Caco-2 (cell line): ENCODE results near the gene WIF1. TPM values are rescaled to one million over a fixed set of nuclear protein-coding genes. Genes with fewer than 3 reads are reported as not detected.

Experiments
- BruUV-seq: library from RNA; stranded (reverse); fragments of 400-500 nt; replicated peaks from 2 replicates; lab custom pipeline; 2021; lab: Mats Ljungman, UMichigan
- CTCF ChIA-PET: fragments of 300-600 bp; sonication (Branson Sonifier 250); formaldehyde crosslinking; loops from one replicate; lab custom pipeline; 2022; ENCODE audit warnings: antibody characterized with exemption; lab: Charles Lee
- POLR2A ChIA-PET: fragments of 300-600 bp; sonication (Branson Sonifier 250); formaldehyde crosslinking; loops from one replicate; lab custom pipeline; 2022; ENCODE audit warnings: antibody characterized with exemption; lab: Charles Lee
- DNase-seq, 2 experiments: peaks; one replicate each; pipeline versions ENCODE4 v3.0.0 to v3.0.0-alpha.2; 2020 to 2022
- H3K27me3 ChIP-seq: replicated peaks from 2 replicates; pipeline ENCODE4 v1.6.0; 2011; ENCODE audit warnings: low read length; ENCODE audit not compliant: control insufficient read depth, insufficient read depth
- H3K36me3 ChIP-seq: 2 replicates; pipeline ENCODE4 v1.5.1; 2011; ENCODE audit warnings: low read length; ENCODE audit not compliant: control insufficient read depth, insufficient read depth
- H3K4me1 ChIP-seq: fragments of 250-450 bp; sonication (Bioruptor Pico); 2 replicates; pipeline ENCODE4 v1.5.1; 2020; ENCODE audit warnings: mild to moderate bottlenecking
- H3K4me3 ChIP-seq: 2 replicates; pipeline ENCODE4 v1.5.1; 2011; ENCODE audit warnings: low read depth, mild to moderate bottlenecking, control low read depth, low read length
- H3K9me3 ChIP-seq: fragments of 250-450 bp; sonication (Bioruptor Pico); 2 replicates; pipeline ENCODE4 v1.5.1; 2020; ENCODE audit warnings: mild to moderate bottlenecking, moderate library complexity
- H3K27ac Mint-ChIP-seq: one replicate; pipeline ENCODE4 v1.8.0; 2022; ENCODE audit warnings: mixed read lengths; ENCODE audit not compliant: unreplicated experiment
- H3K27me3 Mint-ChIP-seq: one replicate; pipeline ENCODE4 v1.8.0; 2022; ENCODE audit warnings: mixed read lengths; ENCODE audit not compliant: insufficient read depth, unreplicated experiment
- H3K36me3 Mint-ChIP-seq: one replicate; pipeline ENCODE4 v1.8.0; 2022; ENCODE audit warnings: mild to moderate bottlenecking, mixed read lengths; ENCODE audit not compliant: insufficient read depth, unreplicated experiment
- H3K4me1 Mint-ChIP-seq: one replicate; pipeline ENCODE4 v1.8.0; 2022; ENCODE audit warnings: low read depth, mixed read lengths; ENCODE audit not compliant: unreplicated experiment
- H3K4me3 Mint-ChIP-seq: one replicate; pipeline ENCODE4 v1.8.0; 2022; ENCODE audit warnings: mild to moderate bottlenecking, moderate library complexity, mixed read lengths; ENCODE audit not compliant: unreplicated experiment
- H3K9me3 Mint-ChIP-seq: one replicate; pipeline ENCODE4 v1.8.0; 2022; ENCODE audit warnings: mixed read lengths; ENCODE audit not compliant: unreplicated experiment
- intact Hi-C: fragments of 100-400 bp; cut with micrococcal nuclease; formaldehyde crosslinking; loops from one replicate; pipeline ENCODE4 v1.10.0; 2022; ENCODE audit not compliant: unreplicated experiment
- total RNA-seq: library from RNA; stranded (reverse); gene quantifications from 2 replicates; pipeline ENCODE4 v1.2.3, GENCODE V29; 2022
- TF ChIP-seq, protein P1 (sequence below), 2 experiments: fragments of 200-600 bp in 1 of 2; IDR thresholded peaks; 1 replicate in 1 of 2; 2 replicates in 1 of 2; pipeline versions ENCODE4 v1.5.1 to v1.8.0; 2011 to 2022; ENCODE audit warnings: antibody characterized with exemption in 1 of 2, control low read depth in 1 of 2, inconsistent platforms in 1 of 2, low read depth in 1 of 2, low read length in 1 of 2, mild to moderate bottlenecking in 1 of 2, moderate library complexity in 1 of 2; ENCODE audit not compliant: insufficient read depth in 1 of 2, severe bottlenecking in 1 of 2, unreplicated experiment in 1 of 2

Gene WIF1
- total RNA-seq, 1 experiment from 2014 or later, result not detected

DNA sequence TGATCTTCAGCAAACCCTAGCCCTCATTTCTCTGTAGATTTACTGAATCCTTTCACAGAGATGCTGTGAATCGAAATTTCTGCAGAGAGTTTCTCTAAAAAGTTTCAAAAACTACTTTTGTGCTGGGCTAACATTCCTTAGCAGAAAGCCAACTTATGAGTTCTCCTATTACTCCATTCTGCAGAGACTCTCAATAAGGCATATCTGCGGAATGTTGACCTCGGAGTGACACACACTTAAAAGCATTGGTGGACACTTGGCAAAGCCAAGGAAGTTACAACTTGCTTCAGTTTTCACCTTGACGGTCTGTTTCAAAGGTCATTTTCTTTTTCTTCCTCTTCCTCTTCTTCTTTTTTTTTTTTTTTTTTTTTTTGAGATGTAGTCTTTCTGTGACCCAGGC lies 75.8 kb downstream of the WIF1 start:
- no peaks in the 10 kb centered on the region for H3K9me3 Mint-ChIP-seq
- H3K4me1 ChIP-seq, result no peaks in the 10 kb centered on the region
- BruUV-seq, result no TSS peak
- TF ChIP-seq, protein P1, sequence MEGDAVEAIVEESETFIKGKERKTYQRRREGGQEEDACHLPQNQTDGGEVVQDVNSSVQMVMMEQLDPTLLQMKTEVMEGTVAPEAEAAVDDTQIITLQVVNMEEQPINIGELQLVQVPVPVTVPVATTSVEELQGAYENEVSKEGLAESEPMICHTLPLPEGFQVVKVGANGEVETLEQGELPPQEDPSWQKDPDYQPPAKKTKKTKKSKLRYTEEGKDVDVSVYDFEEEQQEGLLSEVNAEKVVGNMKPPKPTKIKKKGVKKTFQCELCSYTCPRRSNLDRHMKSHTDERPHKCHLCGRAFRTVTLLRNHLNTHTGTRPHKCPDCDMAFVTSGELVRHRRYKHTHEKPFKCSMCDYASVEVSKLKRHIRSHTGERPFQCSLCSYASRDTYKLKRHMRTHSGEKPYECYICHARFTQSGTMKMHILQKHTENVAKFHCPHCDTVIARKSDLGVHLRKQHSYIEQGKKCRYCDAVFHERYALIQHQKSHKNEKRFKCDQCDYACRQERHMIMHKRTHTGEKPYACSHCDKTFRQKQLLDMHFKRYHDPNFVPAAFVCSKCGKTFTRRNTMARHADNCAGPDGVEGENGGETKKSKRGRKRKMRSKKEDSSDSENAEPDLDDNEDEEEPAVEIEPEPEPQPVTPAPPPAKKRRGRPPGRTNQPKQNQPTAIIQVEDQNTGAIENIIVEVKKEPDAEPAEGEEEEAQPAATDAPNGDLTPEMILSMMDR (IDR thresholded peaks at IDR 0.05; ENCODE audit: insufficient read depth in 1 of 2, low read depth in 1 of 2, low read length in 1 of 2, severe bottlenecking in 1 of 2, unreplicated experiment in 1 of 2), result no peak
- H3K27me3 ChIP-seq, result no peaks in the 10 kb centered on the region
- no peak for DNase-seq
- H3K36me3 Mint-ChIP-seq, result no peaks in the 10 kb centered on the region
- intact Hi-C loops, result no loop called here
- H3K9me3 ChIP-seq, result no peaks in the 10 kb centered on the region
- H3K36me3 ChIP-seq, result no peaks in the 10 kb centered on the region
- ChIA-PET CTCF (no interaction called here), POLR2A (no interaction called here)
- no peaks in the 10 kb centered on the region for H3K4me1 Mint-ChIP-seq
- no peak overlapping the region for H3K4me3 Mint-ChIP-seq
- H3K27ac Mint-ChIP-seq, result no peak overlapping the region
- H3K27me3 Mint-ChIP-seq, result no peaks in the 10 kb centered on the region
- no peak overlapping the region for H3K4me3 ChIP-seq

DNA sequence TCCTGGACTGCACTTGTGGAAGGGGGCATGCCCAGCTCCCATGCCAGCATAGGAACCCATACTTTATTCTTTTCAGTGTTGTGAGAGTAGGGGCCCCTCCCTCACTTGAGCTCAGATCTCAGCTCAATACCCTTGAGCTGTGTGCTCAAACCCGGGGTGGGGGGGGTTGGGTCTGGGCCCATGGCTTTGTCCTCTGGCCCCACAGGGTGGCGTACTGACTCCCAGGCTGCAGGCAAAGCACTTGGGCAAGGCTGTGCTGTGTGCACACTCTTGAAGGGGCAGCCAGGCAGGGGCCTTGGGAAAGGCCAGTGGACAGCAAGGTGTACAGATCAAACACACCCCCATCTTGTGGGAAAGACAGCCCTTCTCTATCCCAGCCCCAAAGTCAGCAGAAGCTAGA lies 81.8 kb downstream of the WIF1 start:
- Histone ChIP-seq H3K9me3 (no peaks in the 10 kb centered on the region), H3K4me3 (no peak overlapping the region), H3K27me3 (no peaks in the 10 kb centered on the region), H3K4me1 (no peaks in the 10 kb centered on the region), H3K36me3 (no peaks in the 10 kb centered on the region)
- H3K9me3 Mint-ChIP-seq, result peaks cover 12% of the 10 kb centered on the region
- no peaks in the 10 kb centered on the region for H3K27me3 Mint-ChIP-seq
- intact Hi-C loops, result no loop called here
- ChIA-PET CTCF (interaction anchor here (0.6 kb wide), 1 partner anchor 116 kb away, joined by 3 read pairs; no protein-coding TSS in a partner anchor), POLR2A (no interaction called here)
- no peak overlapping the region for H3K27ac Mint-ChIP-seq
- no peak for DNase-seq
- TF ChIP-seq, protein P1 (IDR thresholded peaks at IDR 0.05; ENCODE audit: insufficient read depth in 1 of 2, low read depth in 1 of 2, low read length in 1 of 2, severe bottlenecking in 1 of 2, unreplicated experiment in 1 of 2), result no peak
- no peaks in the 10 kb centered on the region for H3K4me1 Mint-ChIP-seq
- no TSS peak for BruUV-seq
- no peaks in the 10 kb centered on the region for H3K36me3 Mint-ChIP-seq
- no peak overlapping the region for H3K4me3 Mint-ChIP-seq

DNA sequence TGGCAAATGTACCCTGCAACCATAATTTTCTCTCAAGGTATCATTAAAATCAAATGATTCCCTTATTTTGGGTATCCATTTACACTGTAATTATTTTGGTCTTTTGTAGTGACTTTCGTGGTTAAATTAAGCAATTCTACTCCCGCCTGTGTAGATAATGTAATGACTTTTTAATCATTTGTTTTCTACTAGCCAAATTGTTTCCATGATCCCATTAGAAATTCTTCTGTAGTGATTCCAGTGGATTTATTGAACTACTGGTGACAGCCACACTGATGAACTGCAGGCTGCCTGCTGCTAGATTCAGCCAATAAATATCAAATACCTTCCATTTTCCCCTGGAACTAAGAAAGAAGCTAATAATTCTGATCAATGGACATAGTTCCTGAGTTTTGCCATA lies 96.0 kb downstream of the WIF1 start:
- H3K36me3 ChIP-seq, result no peaks in the 10 kb centered on the region
- Mint-ChIP-seq H3K27me3 (no peaks in the 10 kb centered on the region), H3K27ac (no peak overlapping the region), H3K36me3 (no peaks in the 10 kb centered on the region), H3K4me3 (no peak overlapping the region), H3K9me3 (peaks cover 15% of the 10 kb centered on the region), H3K4me1 (no peaks in the 10 kb centered on the region)
- POLR2A ChIA-PET, result no interaction called here
- intact Hi-C loops, result no loop called here
- TF ChIP-seq, protein P1 (IDR thresholded peaks at IDR 0.05; ENCODE audit: insufficient read depth in 1 of 2, low read depth in 1 of 2, low read length in 1 of 2, severe bottlenecking in 1 of 2, unreplicated experiment in 1 of 2), result no peak
- CTCF ChIA-PET, result no interaction called here
- H3K4me3 ChIP-seq, result no peak overlapping the region
- no peaks in the 10 kb centered on the region for H3K27me3 ChIP-seq
- DNase-seq, result no peak
- no TSS peak for BruUV-seq
- no peaks in the 10 kb centered on the region for H3K9me3 ChIP-seq
- peaks cover 29% of the 10 kb centered on the region for H3K4me1 ChIP-seq
